Heart left ventricle (tissue), 13 donors: ENCODE measurements around the gene KCNH1.

Experiments
- POLR2A ChIP-seq, 2 donors: fragments of 450-650 bp; IDR thresholded peaks; one replicate each; pipeline ENCODE4 v1.6.1; 2017; ENCODE audit warnings: antibody characterized with exemption in 2 of 2, mild to moderate bottlenecking in 2 of 2, moderate library complexity in 2 of 2
- TF ChIP-seq, protein P1 (sequence below), 12 donors: fragments of 200-600 bp; sonication (generic) in 4 of 12; IDR thresholded peaks; one replicate each; pipeline versions ENCODE4 v1.5.0 to v1.8.0; 2018 to 2022; ENCODE audit warnings: antibody characterized with exemption in 12 of 12, mild to moderate bottlenecking in 5 of 12
- donor health status: ischemic (EF 13 %, LVEDD 7.1; RV severe dilation, severe dysfunction).
- donor health status: DM: no; HTN: yes; CAD: no.
- donor health status: DM: no; HTN: no; CAD: no.
- donor health status: ischemic (EF 25% LVEDD 6.9; RV normal size, moderate dysfunction).
- donor health status: ischemic (EF 25% LVEDD 5.7; RV mildly dilated, moderate dysfunction).
- donor health status: ischemic (EF 35%, LVEDD 5.7; RV mildly dilated, moderate dysfunction).
- donor health status: nonischemic (EF 11% LVEDD 7.7; RV severe dilation, severe dysfunction).
- donor health status: DM: yes; HTN: yes; CAD: no.
- donor health status: PGD.
- donor health status: ischemic (EF 29% LVEDD 5.4; RV normal size, mild dysfunction).
- donor health status: nonischemic (EF 23%, LVEDD 6.1; RV moderate dilation, normal function).

DNA sequence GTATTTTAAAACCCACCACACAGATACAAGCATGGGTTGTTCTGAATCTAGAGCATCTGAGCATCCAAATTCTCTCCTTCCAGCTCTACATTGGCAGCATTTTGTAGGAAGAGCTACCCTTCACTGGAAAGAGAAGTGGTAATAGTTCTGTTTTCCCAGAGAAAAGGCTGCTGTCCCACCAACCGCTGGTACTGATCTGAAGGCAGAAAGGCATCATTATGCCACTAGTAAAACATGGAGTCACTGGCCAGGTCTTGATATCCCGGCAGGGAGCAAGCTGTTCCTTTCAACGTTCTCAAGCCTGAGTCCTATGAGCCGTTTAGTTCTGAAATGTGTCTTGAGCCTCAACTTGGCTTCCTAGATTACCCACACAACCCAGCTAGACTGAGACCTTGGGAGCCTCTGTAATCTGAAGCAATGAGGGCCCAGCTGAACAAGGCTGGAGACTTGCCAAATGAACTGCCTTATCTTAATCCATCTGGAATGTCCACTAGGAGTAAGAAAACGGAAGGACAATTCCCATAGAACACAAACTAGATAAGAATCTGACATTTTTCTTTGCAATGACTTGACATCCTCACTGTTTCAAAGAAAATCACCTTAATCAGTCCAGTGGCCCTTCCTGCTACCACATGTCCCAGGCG is 116.8 kb downstream of the KCNH1 start:
- TF ChIP-seq, protein P1, sequence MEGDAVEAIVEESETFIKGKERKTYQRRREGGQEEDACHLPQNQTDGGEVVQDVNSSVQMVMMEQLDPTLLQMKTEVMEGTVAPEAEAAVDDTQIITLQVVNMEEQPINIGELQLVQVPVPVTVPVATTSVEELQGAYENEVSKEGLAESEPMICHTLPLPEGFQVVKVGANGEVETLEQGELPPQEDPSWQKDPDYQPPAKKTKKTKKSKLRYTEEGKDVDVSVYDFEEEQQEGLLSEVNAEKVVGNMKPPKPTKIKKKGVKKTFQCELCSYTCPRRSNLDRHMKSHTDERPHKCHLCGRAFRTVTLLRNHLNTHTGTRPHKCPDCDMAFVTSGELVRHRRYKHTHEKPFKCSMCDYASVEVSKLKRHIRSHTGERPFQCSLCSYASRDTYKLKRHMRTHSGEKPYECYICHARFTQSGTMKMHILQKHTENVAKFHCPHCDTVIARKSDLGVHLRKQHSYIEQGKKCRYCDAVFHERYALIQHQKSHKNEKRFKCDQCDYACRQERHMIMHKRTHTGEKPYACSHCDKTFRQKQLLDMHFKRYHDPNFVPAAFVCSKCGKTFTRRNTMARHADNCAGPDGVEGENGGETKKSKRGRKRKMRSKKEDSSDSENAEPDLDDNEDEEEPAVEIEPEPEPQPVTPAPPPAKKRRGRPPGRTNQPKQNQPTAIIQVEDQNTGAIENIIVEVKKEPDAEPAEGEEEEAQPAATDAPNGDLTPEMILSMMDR (IDR thresholded peaks at IDR 0.05): no peak
- TF ChIP-seq POLR2A (IDR thresholded peaks at IDR 0.05): no peak
